Transverse colon (tissue), 4 donors: ENCODE measurements around the gene PAQR5. TPM values are rescaled to one million over a fixed set of nuclear protein-coding genes. Genes with fewer than 3 reads are reported as not detected.

Experiments
- DNase-seq: peaks from one replicate; pipeline ENCODE4 v3.0.0-alpha.2; 2019
- H3K27ac ChIP-seq, 4 donors: fragments of 200-600 bp; sonication (generic); 2 replicates each; pipeline ENCODE4 v1.5.1; 2016 to 2018; ENCODE audit warnings: inconsistent platforms in 4 of 4
- H3K27me3 ChIP-seq: fragments of 200-600 bp; sonication (generic); 2 replicates; pipeline ENCODE4 v1.5.1; 2017; ENCODE audit warnings: inconsistent platforms
- H3K36me3 ChIP-seq, 4 donors: fragments of 200-600 bp; sonication (generic); 2 replicates each; pipeline ENCODE4 v1.5.1; 2017 to 2019; ENCODE audit warnings: inconsistent platforms in 4 of 4
- H3K4me1 ChIP-seq, 4 donors: fragments of 200-600 bp; sonication (generic); 2 replicates each; pipeline ENCODE4 v1.5.1; 2017 to 2020; ENCODE audit warnings: inconsistent platforms in 4 of 4
- H3K4me3 ChIP-seq, 4 donors: fragments of 200-600 bp; sonication (generic); 1 replicate in 1 of 4; 2 replicates in 3 of 4; pipeline versions ENCODE4 v1.5.1 to v1.6.1; 2017 to 2019; ENCODE audit warnings: inconsistent platforms in 4 of 4
- H3K9me3 ChIP-seq, 2 donors: fragments of 200-600 bp; sonication (generic); 2 replicates each; pipeline ENCODE4 v1.5.1; 2017 to 2019; ENCODE audit warnings: inconsistent platforms in 2 of 2
- CTCF ChIP-seq, 5 experiments: fragments of 200-600 bp in 3 of 5; fragments of 450-650 bp in 2 of 5; sonication (generic) in 3 of 5; IDR thresholded peaks; 1 replicate in 2 of 5; 2 replicates in 3 of 5; pipeline ENCODE4 v1.5.1; 2016 to 2017; ENCODE audit warnings: antibody characterized with exemption in 5 of 5, inconsistent platforms in 3 of 5, mild to moderate bottlenecking in 2 of 5, moderate library complexity in 1 of 5
- EP300 ChIP-seq: sonication (generic); formaldehyde crosslinking; IDR thresholded peaks from one replicate; pipeline ENCODE4 v1.6.1; 2017; ENCODE audit warnings: antibody characterized with exemption, low read depth
- POLR2A ChIP-seq: fragments of 450-650 bp; IDR thresholded peaks from one replicate; pipeline ENCODE4 v1.6.1; 2016; ENCODE audit warnings: antibody characterized with exemption, mild to moderate bottlenecking, moderate library complexity
- POLR2AphosphoS5 ChIP-seq, 3 donors: sonication (generic); formaldehyde crosslinking; IDR thresholded peaks; one replicate each; pipeline ENCODE4 v1.6.1; 2016; ENCODE audit warnings: antibody characterized with exemption in 3 of 3
- WGBS, 2 donors: methylation state at CpG; one replicate each; pipeline ENCODE4 v1.1.5; 2018; ENCODE audit warnings: low coverage in 1 of 2; 5-methylcytosine and 5-hydroxymethylcytosine counted together
- in situ Hi-C, 4 donors: fragments of 200-750 bp; cut with MboI; loops; one replicate each; pipeline versions ENCODE4 v1.15.0 to v1.15.1; 2017; ENCODE audit warnings: low sequenced_read_pairs in 3 of 4, low pct_ligation_motif_present in 1 of 4, low pct_unique_long_range_greater_than_20kb in 1 of 4
- intact Hi-C: fragments of 100-400 bp; cut with DNase I; formaldehyde crosslinking; loops from one replicate; pipeline ENCODE4 v1.15.1; 2023; ENCODE audit warnings: low total_unique reads
- total RNA-seq, 4 donors: library from RNA; depleted of rRNA; stranded (reverse); fragments of >200 nt; gene quantifications; one replicate each; pipeline ENCODE4 v1.1.0, GENCODE V29; 2016

Gene PAQR5
- total RNA-seq, 4 donors from 2014 or later: 21.1 to 80.0 (median 48.9) TPM

- DNase-seq: no peak
- no peaks in the 10 kb centered on the region for H3K27me3 ChIP-seq
- TF ChIP-seq POLR2AphosphoS5 (IDR thresholded peaks at IDR 0.05): no peak
- TF ChIP-seq POLR2A: no peak
- TF ChIP-seq EP300: no peak
- no peak for TF ChIP-seq CTCF (IDR thresholded peaks at IDR 0.05)
- H3K9me3 ChIP-seq: no peaks in the 10 kb centered on the region
- H3K4me1 ChIP-seq: peaks cover 0 to 14% (median 9%) of the 10 kb centered on the region in 4 donors
- H3K27ac ChIP-seq: no peak overlapping the region
- in situ Hi-C loops (no loop called here), intact Hi-C loops (no loop called here)
- WGBS, 2 donors: 25 to 60% methylated on average over 1 of the region's 1 CpG
- no peak overlapping the region for H3K4me3 ChIP-seq
- H3K36me3 ChIP-seq: no peaks in the 10 kb centered on the region
Measured at GRCh38 chr15:69412701-69413100, 114.0 kb downstream of the PAQR5 start.

GRCh38 chr15:69413822-69414700, 115.3 kb downstream of the PAQR5 start, which contains the start of gene KIF23:
TSS of gene KIF23 (plus strand) at chr15:69414349. CDS start at chr15:69414466, 117 bp downstream.
- no peaks in the 10 kb centered on the region for H3K9me3 ChIP-seq
- DNase-seq: peak; percentile 95
- in situ Hi-C loops: no loop called here
- intact Hi-C loops: no loop called here
- peak within 1 kb of the TSS; percentile 43 to 98 (median 92) for H3K4me3 ChIP-seq
- H3K36me3 ChIP-seq: no peaks in the 10 kb centered on the region
- H3K4me1 ChIP-seq: peaks cover 0 to 14% (median 9%) of the 10 kb centered on the region in 4 donors
- no peaks in the 10 kb centered on the region for H3K27me3 ChIP-seq
- 5 to 18% methylated on average over 5 to 26 of the region's 78 CpGs for WGBS, 2 donors
- peak within 1 kb of the TSS; percentile 63 to 84 (median 76) for H3K27ac ChIP-seq
- TF ChIP-seq CTCF (IDR thresholded peaks at IDR 0.05) (no peak), POLR2A (no peak), EP300 (no peak), POLR2AphosphoS5 (IDR thresholded peaks at IDR 0.05) (peak; percentile 32 to 54 (median 50))

- TF ChIP-seq EP300 (no peak), POLR2AphosphoS5 (IDR thresholded peaks at IDR 0.05) (peak in 2 of 3 donors; percentile 14 to 17), POLR2A (no peak), CTCF (IDR thresholded peaks at IDR 0.05) (no peak)
- peaks cover 0 to 14% (median 9%) of the 10 kb centered on the region in 4 donors for H3K4me1 ChIP-seq
- H3K9me3 ChIP-seq: no peaks in the 10 kb centered on the region
- no peaks in the 10 kb centered on the region for H3K36me3 ChIP-seq
- WGBS, 2 donors: 0% methylated on average over 16 of the region's 29 CpGs; no CpG with 5 or more reads in 1 of the 2 donors
- peak overlapping the region; percentile 43 to 98 (median 92) for H3K4me3 ChIP-seq
- intact Hi-C loops (no loop called here), in situ Hi-C loops (no loop called here)
- no peaks in the 10 kb centered on the region for H3K27me3 ChIP-seq
- H3K27ac ChIP-seq: peak overlapping the region; percentile 63 to 84 (median 76)
- peak; percentile 20 for DNase-seq
Measured at GRCh38 chr15:69414701-69415167, 116.0 kb downstream of the PAQR5 start.

GRCh38 chr15:69415381-69415780, 116.7 kb downstream of the PAQR5 start:
- H3K4me3 ChIP-seq: peak overlapping the region in 2 of 4 donors; percentile 94 to 98
- H3K27me3 ChIP-seq: no peaks in the 10 kb centered on the region
- no peak overlapping the region for H3K27ac ChIP-seq
- 72% methylated on average over 3 of the region's 3 CpGs; no CpG with 5 or more reads in 1 of the 2 donors for WGBS, 2 donors
- in situ Hi-C loops (no loop called here), intact Hi-C loops (no loop called here)
- TF ChIP-seq CTCF (IDR thresholded peaks at IDR 0.05): no peak
- no peak for TF ChIP-seq POLR2A
- no peak for TF ChIP-seq EP300
- TF ChIP-seq POLR2AphosphoS5 (IDR thresholded peaks at IDR 0.05): no peak
- H3K36me3 ChIP-seq: no peaks in the 10 kb centered on the region
- peaks cover 0 to 14% (median 9%) of the 10 kb centered on the region in 4 donors for H3K4me1 ChIP-seq
- no peak for DNase-seq
- H3K9me3 ChIP-seq: no peaks in the 10 kb centered on the region
